Brain microvascular endothelial cell (primary cell): ENCODE measurements around the gene CCL18.

Experiments used
- DNase-seq: peaks from one replicate; pipeline ENCODE4 v3.0.0-alpha.2; 2020
- H3K27ac ChIP-seq: fragments of 250-450 bp; sonication (Bioruptor Pico); 2 replicates; pipeline ENCODE4 v1.5.1; 2020; ENCODE audit warnings: mild to moderate bottlenecking, moderate library complexity
- H3K27me3 ChIP-seq: fragments of 250-450 bp; sonication (Bioruptor Pico); replicated peaks from 2 replicates; pipeline ENCODE4 v1.5.1; 2020; ENCODE audit warnings: mild to moderate bottlenecking
- H3K36me3 ChIP-seq: fragments of 250-450 bp; sonication (Bioruptor Pico); replicated peaks from 2 replicates; pipeline ENCODE4 v1.5.1; 2020; ENCODE audit warnings: mild to moderate bottlenecking
- H3K4me3 ChIP-seq: 2 replicates; pipeline ENCODE4 v1.5.1; 2011; ENCODE audit warnings: low read depth, mild to moderate bottlenecking, control low read depth, low read length, moderate library complexity
- in situ Hi-C: cut with HindIII; loops from 2 replicates; pipeline ENCODE4 v1.10.0; 2017; ENCODE audit warnings: low sequenced_read_pairs, low pct_ligation_motif_present
- TF ChIP-seq, protein P1 (sequence below): IDR thresholded peaks from 2 replicates; pipeline ENCODE4 v1.5.1; 2011; ENCODE audit warnings: low read depth, mild to moderate bottlenecking, moderate library complexity, low read length, control low read depth, inconsistent platforms; ENCODE audit errors: missing control alignments

Gene CCL18

DNA sequence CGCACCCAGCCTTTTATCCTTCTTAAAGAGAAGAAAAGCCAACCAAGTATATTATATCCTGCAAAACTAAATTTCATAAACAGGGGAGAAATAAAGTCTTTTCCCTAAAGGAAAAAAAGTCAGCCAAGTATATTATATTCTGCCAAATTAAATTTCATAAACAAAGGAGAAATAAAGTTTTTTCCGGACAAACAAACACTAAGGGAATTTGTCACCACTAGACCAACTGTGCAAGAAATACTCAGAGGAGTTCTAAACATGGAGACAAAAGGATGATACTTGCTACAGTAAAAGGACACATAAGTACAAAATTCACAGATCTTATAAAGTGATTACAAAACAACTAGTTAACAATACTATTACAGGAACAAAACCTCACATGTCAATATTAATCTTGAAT, 14.4 kb upstream of the CCL18 start:
- in situ Hi-C loops, result no loop called here
- Histone ChIP-seq H3K36me3 (no peaks in the 10 kb centered on the region), H3K27ac (no peak overlapping the region), H3K27me3 (no peaks in the 10 kb centered on the region), H3K4me3 (no peak overlapping the region)
- TF ChIP-seq, protein P1, sequence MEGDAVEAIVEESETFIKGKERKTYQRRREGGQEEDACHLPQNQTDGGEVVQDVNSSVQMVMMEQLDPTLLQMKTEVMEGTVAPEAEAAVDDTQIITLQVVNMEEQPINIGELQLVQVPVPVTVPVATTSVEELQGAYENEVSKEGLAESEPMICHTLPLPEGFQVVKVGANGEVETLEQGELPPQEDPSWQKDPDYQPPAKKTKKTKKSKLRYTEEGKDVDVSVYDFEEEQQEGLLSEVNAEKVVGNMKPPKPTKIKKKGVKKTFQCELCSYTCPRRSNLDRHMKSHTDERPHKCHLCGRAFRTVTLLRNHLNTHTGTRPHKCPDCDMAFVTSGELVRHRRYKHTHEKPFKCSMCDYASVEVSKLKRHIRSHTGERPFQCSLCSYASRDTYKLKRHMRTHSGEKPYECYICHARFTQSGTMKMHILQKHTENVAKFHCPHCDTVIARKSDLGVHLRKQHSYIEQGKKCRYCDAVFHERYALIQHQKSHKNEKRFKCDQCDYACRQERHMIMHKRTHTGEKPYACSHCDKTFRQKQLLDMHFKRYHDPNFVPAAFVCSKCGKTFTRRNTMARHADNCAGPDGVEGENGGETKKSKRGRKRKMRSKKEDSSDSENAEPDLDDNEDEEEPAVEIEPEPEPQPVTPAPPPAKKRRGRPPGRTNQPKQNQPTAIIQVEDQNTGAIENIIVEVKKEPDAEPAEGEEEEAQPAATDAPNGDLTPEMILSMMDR, result no peak
- DNase-seq, result no peak

DNA sequence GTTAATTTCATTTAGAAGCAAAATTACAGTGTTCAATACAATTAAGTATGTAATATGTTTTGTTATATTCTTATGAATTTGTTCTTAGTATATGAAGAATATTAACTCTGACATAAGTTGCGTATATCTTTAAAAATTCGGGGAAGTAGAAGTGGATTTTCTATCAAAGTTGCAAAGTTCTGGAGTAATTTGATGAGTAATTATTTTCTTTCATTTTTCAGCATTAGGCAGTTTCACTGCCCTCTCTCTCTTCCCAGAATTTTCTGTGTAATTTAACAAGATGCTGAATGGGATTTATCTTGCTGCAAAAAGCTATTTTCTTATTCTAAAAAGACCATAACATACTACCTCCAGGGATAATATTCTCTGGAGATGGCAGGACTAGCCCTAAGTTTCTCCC, 8.9 kb upstream of the CCL18 start:
- Histone ChIP-seq H3K27ac (no peak overlapping the region), H3K36me3 (no peaks in the 10 kb centered on the region), H3K27me3 (no peaks in the 10 kb centered on the region), H3K4me3 (no peak overlapping the region)
- in situ Hi-C loops, result no loop called here
- DNase-seq, result no peak
- TF ChIP-seq, protein P1, result no peak

DNA sequence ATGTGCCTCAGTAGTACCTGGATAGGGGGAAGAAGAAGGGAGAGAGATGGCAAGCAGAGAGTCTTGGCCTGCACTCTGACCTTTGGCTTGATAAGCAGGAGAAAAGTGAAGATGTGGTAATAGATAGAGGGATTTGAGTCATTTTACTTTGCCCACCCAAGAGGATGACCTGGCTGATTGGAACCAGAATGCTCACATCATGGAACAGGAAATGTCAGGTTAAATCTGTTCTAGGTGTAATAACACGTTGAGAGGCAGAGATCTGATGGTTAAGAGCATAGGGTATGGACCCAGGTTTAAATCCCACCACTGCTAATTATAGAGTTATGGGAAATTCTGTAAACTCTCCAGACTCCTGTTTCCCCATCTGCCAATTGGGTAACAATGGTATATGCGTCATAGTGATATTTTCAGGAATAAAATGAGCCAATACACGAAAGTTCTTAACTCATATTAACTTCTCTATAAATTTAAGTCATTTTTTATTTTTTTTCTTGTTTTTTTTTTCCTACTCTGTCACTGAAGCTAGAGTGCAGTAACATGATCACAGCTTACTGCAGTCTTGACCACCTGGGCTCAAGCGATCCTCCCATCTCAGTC, 8.1 kb upstream of the CCL18 start:
- no peaks in the 10 kb centered on the region for H3K36me3 ChIP-seq
- no peaks in the 10 kb centered on the region for H3K27me3 ChIP-seq
- TF ChIP-seq, protein P1, result no peak
- no peak for DNase-seq
- in situ Hi-C loops, result no loop called here
- H3K4me3 ChIP-seq, result no peak overlapping the region
- no peak overlapping the region for H3K27ac ChIP-seq

DNA sequence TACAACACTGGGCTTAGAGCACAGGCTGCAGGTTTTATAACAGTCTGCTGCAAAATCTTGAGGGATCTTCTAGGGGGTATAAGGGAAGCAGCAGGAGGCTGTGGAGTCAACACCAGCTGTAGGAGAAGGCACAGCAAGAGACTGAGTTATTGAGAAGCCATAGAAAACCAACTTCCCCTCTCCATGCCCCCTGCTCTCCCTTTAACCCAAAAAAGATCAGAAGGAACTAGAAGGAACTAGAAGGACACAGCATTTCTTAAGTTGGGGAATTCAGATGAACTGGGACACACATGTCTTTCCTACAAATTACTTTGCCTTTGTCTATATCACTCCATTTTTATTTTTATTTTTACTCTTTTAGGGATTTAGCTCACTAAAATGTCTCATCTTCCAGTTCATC, 6.2 kb upstream of the CCL18 start:
- TF ChIP-seq, protein P1, result no peak
- Histone ChIP-seq H3K27ac (no peak overlapping the region), H3K4me3 (no peak overlapping the region), H3K27me3 (no peaks in the 10 kb centered on the region), H3K36me3 (no peaks in the 10 kb centered on the region)
- DNase-seq, result no peak
- in situ Hi-C loops, result no loop called here

DNA sequence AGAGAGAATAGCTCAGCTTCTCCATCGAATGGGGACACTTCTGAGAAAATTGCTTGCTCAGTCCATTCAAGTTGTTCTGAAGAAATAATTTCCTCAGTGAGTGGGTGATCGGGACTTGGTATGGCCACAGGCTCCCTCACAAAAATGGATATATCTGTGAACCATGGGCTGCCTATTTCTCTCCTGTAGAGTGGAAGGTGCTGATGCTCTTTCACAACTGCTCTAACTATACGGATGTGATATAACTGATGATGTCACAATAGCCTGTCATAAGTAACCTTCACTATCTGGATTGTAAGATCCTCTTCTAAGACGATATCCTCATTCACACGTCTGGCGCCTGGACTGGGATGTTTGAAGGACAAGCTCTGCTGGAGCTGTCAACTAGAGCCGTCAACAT, 4.7 kb upstream of the CCL18 start:
- in situ Hi-C loops, result no loop called here
- no peak overlapping the region for H3K4me3 ChIP-seq
- no peak overlapping the region for H3K27ac ChIP-seq
- DNase-seq, result no peak
- TF ChIP-seq, protein P1, result no peak
- H3K36me3 ChIP-seq, result no peaks in the 10 kb centered on the region
- H3K27me3 ChIP-seq, result no peaks in the 10 kb centered on the region

DNA sequence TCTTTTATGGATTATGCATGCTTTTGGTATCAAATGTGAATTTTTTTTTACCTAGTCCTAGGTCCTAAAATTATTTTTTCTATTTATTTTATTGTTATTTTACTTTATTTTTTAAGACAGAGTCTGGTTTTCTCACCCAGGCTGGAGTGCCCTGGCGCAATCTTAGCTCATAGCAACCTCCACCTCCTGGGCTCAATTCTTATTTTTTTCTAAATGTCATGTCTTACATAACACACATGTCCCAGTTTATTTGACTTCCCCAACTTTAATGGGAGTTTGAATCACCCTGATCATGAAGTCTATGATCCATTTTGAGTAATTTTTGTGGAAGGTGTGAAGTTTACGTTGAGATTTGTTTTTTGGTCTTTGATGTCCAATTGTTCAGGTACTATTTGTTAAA, 3.3 kb upstream of the CCL18 start:
- no peak overlapping the region for H3K4me3 ChIP-seq
- H3K36me3 ChIP-seq, result no peaks in the 10 kb centered on the region
- in situ Hi-C loops, result no loop called here
- DNase-seq, result no peak
- no peaks in the 10 kb centered on the region for H3K27me3 ChIP-seq
- TF ChIP-seq, protein P1, result no peak
- no peak overlapping the region for H3K27ac ChIP-seq
